Left lung (tissue), 10 donors: Measurements from ENCODE around the gene ADAMTS15. TPM values are rescaled to one million over a fixed set of nuclear protein-coding genes. Genes with fewer than 3 reads are reported as not detected.

Experiments used
- ATAC-seq: fragments of 200-7000 bp; cut with Tn5 transposase; one replicate; pipeline ENCODE4 v1.9.1; 2020; ENCODE audit warnings: moderate library complexity
- DNase-seq, 4 donors: peaks; one replicate each; pipeline ENCODE4 v3.0.0-alpha.2; 2013 to 2020
- H3K27ac ChIP-seq, 2 donors: fragments of 200-600 bp; sonication (generic) in 1 of 2; one replicate each; pipeline versions ENCODE4 v1.5.0 to v1.8.0; 2020 to 2021
- H3K27me3 ChIP-seq, 2 donors: fragments of 200-600 bp; sonication (generic) in 1 of 2; one replicate each; pipeline versions ENCODE4 v1.5.0 to v1.8.0; 2020 to 2021
- H3K36me3 ChIP-seq, 2 donors: fragments of 200-600 bp; sonication (generic) in 1 of 2; one replicate each; pipeline versions ENCODE4 v1.5.0 to v1.8.0; 2020 to 2021
- H3K4me1 ChIP-seq, 2 donors: fragments of 200-600 bp; one replicate each; pipeline ENCODE4 v1.8.0; 2021
- H3K4me3 ChIP-seq, 2 donors: fragments of 200-600 bp; sonication (generic) in 1 of 2; one replicate each; pipeline versions ENCODE4 v1.5.0 to v1.8.0; 2020 to 2021; ENCODE audit warnings: mild to moderate bottlenecking in 1 of 2
- H3K9me3 ChIP-seq, 2 donors: fragments of 200-600 bp; sonication (generic) in 1 of 2; one replicate each; pipeline versions ENCODE4 v1.5.0 to v1.8.0; 2020 to 2021
- CTCF ChIP-seq, 2 donors: fragments of 200-600 bp; sonication (generic) in 1 of 2; IDR thresholded peaks; one replicate each; pipeline versions ENCODE4 v1.5.0 to v1.8.0; 2021; ENCODE audit warnings: antibody characterized with exemption in 2 of 2
- intact Hi-C, 2 donors: fragments of 100-400 bp; cut with DNase I; formaldehyde crosslinking; loops; one replicate each; pipeline versions ENCODE4 v1.11.2 to v1.14.2; 2022
- polyA plus RNA-seq, 6 donors: library from polyadenylated mRNA; unstranded; fragments of 120-200 nt; gene quantifications; one replicate each; pipeline ENCODE4 v1.2.1, GENCODE V29; 2013; ENCODE audit not compliant: insufficient read length in 6 of 6
- total RNA-seq, 2 donors: library from RNA; stranded (reverse); fragmentation: NEBNext Ultra II Directional; extraction: Animal tissue kit (Norgen Biotek cat#: 25700); gene quantifications; one replicate each; pipeline ENCODE4 v1.2.1, GENCODE V29; 2021
- donor health status: DM: no; HTN: yes; CAD: no.
- donor health status: DM: no; HTN: no; CAD: no.

ADAMTS15 gene
- total and polyA plus RNA-seq, 8 donors: 11.8 to 49.6 (median 40.0) TPM

- peaks cover 0 to 4% of the 10 kb centered on the region in 2 donors for H3K4me1 ChIP-seq
- no peaks in the 10 kb centered on the region for H3K36me3 ChIP-seq
- H3K27me3 ChIP-seq: no peaks in the 10 kb centered on the region
- intact Hi-C loops: no loop called here
- ATAC-seq: peak; percentile 51
- no peak overlapping the region for H3K4me3 ChIP-seq
- DNase-seq: peak in 2 of 4 donors; percentile 91 to 92
- no peaks in the 10 kb centered on the region for H3K9me3 ChIP-seq
- no peak for TF ChIP-seq CTCF (IDR thresholded peaks at IDR 0.05)
- peak overlapping the region; percentile 41 to 42 for H3K27ac ChIP-seq
These were observed 39.7 kb downstream of the ADAMTS15 start for GRCh38 chr11:130487924-130488815.

- Histone ChIP-seq H3K9me3 (no peaks in the 10 kb centered on the region), H3K36me3 (no peaks in the 10 kb centered on the region), H3K4me1 (peaks cover 0 to 4% of the 10 kb centered on the region in 2 donors), H3K27me3 (no peaks in the 10 kb centered on the region), H3K27ac (peak overlapping the region in 1 of 2 donors; percentile 41), H3K4me3 (no peak overlapping the region)
- TF ChIP-seq CTCF (IDR thresholded peaks at IDR 0.05): no peak
- ATAC-seq (no peak), DNase-seq (no peak)
- intact Hi-C loops: no loop called here
These were observed 40.6 kb downstream of the ADAMTS15 start for GRCh38 chr11:130488848-130489584.

- TF ChIP-seq CTCF (IDR thresholded peaks at IDR 0.05): no peak
- Histone ChIP-seq H3K27ac (no peak overlapping the region), H3K9me3 (no peaks in the 10 kb centered on the region), H3K4me1 (peaks cover 0 to 4% of the 10 kb centered on the region in 2 donors), H3K36me3 (no peaks in the 10 kb centered on the region), H3K27me3 (no peaks in the 10 kb centered on the region), H3K4me3 (no peak overlapping the region)
- intact Hi-C loops: no loop called here
- DNase-seq (no peak), ATAC-seq (no peak)
These were observed 41.3 kb downstream of the ADAMTS15 start for GRCh38 chr11:130489716-130490115.

- Histone ChIP-seq H3K4me3 (no peak overlapping the region), H3K9me3 (no peaks in the 10 kb centered on the region), H3K36me3 (no peaks in the 10 kb centered on the region), H3K27me3 (no peaks in the 10 kb centered on the region), H3K27ac (no peak overlapping the region), H3K4me1 (peaks cover 0 to 4% of the 10 kb centered on the region in 2 donors)
- ATAC-seq (no peak), DNase-seq (no peak)
- TF ChIP-seq CTCF (IDR thresholded peaks at IDR 0.05): no peak
- intact Hi-C loops: no loop called here
These were observed 42.4 kb downstream of the ADAMTS15 start for GRCh38 chr11:130490682-130491449.
